PC-3 (cell line): ENCODE data around the gene CHRNA4.

Experiments
- EZH2phosphoT487 ChIP-seq: fragments of 300-600 bp; sonication (generic); IDR thresholded peaks from 2 replicates; pipeline ENCODE4 v1.6.1; 2018; ENCODE audit warnings: mild to moderate bottlenecking, antibody characterized with exemption, low read length, borderline replicate concordance
- TF ChIP-seq, protein P1 (sequence below): fragments of 300-600 bp; sonication (generic); conservative IDR thresholded peaks from 2 replicates; pipeline ENCODE4 v1.5.1; 2017; ENCODE audit warnings: antibody characterized with exemption, low read depth, mild to moderate bottlenecking, low read length

DNA sequence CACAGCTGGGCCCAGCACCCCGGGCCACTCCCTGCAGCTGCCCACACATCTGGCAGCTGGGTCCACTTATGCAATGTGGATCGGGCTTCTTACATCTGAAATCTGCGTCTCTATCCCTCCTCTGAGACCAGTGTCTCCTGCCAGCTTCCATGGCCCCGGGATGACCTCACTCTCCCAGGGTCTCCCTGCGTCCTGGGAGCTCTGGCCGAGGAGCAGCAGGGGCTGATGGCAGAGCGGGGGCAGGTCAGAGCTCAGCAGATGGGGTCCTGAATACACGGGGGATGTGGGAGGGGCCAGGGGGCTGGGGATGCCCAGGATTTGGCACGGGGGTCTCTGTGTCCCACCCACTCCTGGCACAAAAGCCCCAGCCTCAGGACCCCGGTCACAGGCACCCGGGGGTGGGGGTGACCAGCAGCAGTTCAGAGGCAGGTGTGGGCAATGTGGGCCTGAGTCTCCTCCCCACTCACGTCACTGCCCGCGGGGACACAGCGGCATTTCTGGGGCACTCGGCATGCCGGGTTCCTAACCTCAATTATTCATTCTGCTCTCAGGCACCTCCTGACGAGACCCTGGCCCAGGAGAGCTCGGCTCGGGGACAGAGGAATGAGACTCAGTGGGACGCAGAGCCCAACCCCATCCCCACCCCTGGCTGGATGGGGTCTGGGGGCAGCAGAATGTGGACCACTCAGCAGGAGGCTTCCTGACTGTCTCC lies 16.4 kb downstream of the CHRNA4 start:
- no peak for TF ChIP-seq EZH2phosphoT487
- TF ChIP-seq, protein P1, sequence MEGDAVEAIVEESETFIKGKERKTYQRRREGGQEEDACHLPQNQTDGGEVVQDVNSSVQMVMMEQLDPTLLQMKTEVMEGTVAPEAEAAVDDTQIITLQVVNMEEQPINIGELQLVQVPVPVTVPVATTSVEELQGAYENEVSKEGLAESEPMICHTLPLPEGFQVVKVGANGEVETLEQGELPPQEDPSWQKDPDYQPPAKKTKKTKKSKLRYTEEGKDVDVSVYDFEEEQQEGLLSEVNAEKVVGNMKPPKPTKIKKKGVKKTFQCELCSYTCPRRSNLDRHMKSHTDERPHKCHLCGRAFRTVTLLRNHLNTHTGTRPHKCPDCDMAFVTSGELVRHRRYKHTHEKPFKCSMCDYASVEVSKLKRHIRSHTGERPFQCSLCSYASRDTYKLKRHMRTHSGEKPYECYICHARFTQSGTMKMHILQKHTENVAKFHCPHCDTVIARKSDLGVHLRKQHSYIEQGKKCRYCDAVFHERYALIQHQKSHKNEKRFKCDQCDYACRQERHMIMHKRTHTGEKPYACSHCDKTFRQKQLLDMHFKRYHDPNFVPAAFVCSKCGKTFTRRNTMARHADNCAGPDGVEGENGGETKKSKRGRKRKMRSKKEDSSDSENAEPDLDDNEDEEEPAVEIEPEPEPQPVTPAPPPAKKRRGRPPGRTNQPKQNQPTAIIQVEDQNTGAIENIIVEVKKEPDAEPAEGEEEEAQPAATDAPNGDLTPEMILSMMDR = no peak
